ENCODE measurements around the gene OXER1. TPM values are rescaled to one million over a fixed set of nuclear protein-coding genes. Genes with fewer than 3 reads are reported as not detected.

Gene OXER1
- total RNA-seq, 2 donors from 2014 or later = 0.25 TPM; not detected in 1

GRCh38 chr2:42789751-42790150, 25.8 kb upstream of the OXER1 start:
- ATAC-seq = no peak
- no peaks in the 10 kb centered on the region for H3K9me3 ChIP-seq (ENCODE audit: control insufficient read depth, low read length, poor library complexity, severe bottlenecking)
- no peak overlapping the region for H3K27ac Mint-ChIP-seq
- H3K36me3 Mint-ChIP-seq (ENCODE audit: low read depth) = peaks cover 9% of the 10 kb centered on the region
- DNase-seq = no peak
- H3K27me3 Mint-ChIP-seq = peaks cover 70% of the 10 kb centered on the region
- no peak overlapping the region for H3K4me3 Mint-ChIP-seq
- peaks cover 12% of the 10 kb centered on the region for H3K4me1 Mint-ChIP-seq

GRCh38 chr2:42788882-42789281, 24.9 kb upstream of the OXER1 start:
- Mint-ChIP-seq H3K36me3 (ENCODE audit: low read depth) (peaks cover 9% of the 10 kb centered on the region), H3K4me3 (no peak overlapping the region), H3K4me1 (peaks cover 11% of the 10 kb centered on the region), H3K27ac (no peak overlapping the region), H3K27me3 (peaks cover 61% of the 10 kb centered on the region)
- DNase-seq (no peak), ATAC-seq (no peak)
- no peaks in the 10 kb centered on the region for H3K9me3 ChIP-seq (ENCODE audit: control insufficient read depth, low read length, poor library complexity, severe bottlenecking)

- peaks cover 57% of the 10 kb centered on the region for H3K27me3 Mint-ChIP-seq
- DNase-seq = no peak
- H3K36me3 Mint-ChIP-seq (ENCODE audit: low read depth) = peaks cover 9% of the 10 kb centered on the region
- ATAC-seq = no peak
- no peaks in the 10 kb centered on the region for H3K9me3 ChIP-seq (ENCODE audit: control insufficient read depth, low read length, poor library complexity, severe bottlenecking)
- no peak overlapping the region for H3K27ac Mint-ChIP-seq
- H3K4me1 Mint-ChIP-seq = peaks cover 7% of the 10 kb centered on the region
- no peak overlapping the region for H3K4me3 Mint-ChIP-seq
Measured at GRCh38 chr2:42788478-42788793, 24.5 kb upstream of the OXER1 start.

GRCh38 chr2:42787788-42788477, 24.0 kb upstream of the OXER1 start:
- no peaks in the 10 kb centered on the region for H3K9me3 ChIP-seq (ENCODE audit: control insufficient read depth, low read length, poor library complexity, severe bottlenecking)
- Mint-ChIP-seq H3K4me1 (peaks cover 5% of the 10 kb centered on the region), H3K4me3 (no peak overlapping the region), H3K27me3 (peaks cover 54% of the 10 kb centered on the region), H3K36me3 (ENCODE audit: low read depth) (peaks cover 9% of the 10 kb centered on the region), H3K27ac (no peak overlapping the region)
- DNase-seq = no peak
- no peak for ATAC-seq

- peaks cover 5% of the 10 kb centered on the region for H3K4me1 Mint-ChIP-seq
- H3K27ac Mint-ChIP-seq = no peak overlapping the region
- H3K36me3 Mint-ChIP-seq (ENCODE audit: low read depth) = peaks cover 9% of the 10 kb centered on the region
- H3K9me3 ChIP-seq (ENCODE audit: control insufficient read depth, low read length, poor library complexity, severe bottlenecking) = no peaks in the 10 kb centered on the region
- H3K4me3 Mint-ChIP-seq = no peak overlapping the region
- ATAC-seq (no peak), DNase-seq (no peak)
- peaks cover 60% of the 10 kb centered on the region for H3K27me3 Mint-ChIP-seq
Measured at GRCh38 chr2:42787424-42787787, 23.5 kb upstream of the OXER1 start.

GRCh38 chr2:42786561-42787345, 22.8 kb upstream of the OXER1 start:
- H3K4me3 Mint-ChIP-seq = no peak overlapping the region
- H3K9me3 ChIP-seq (ENCODE audit: control insufficient read depth, low read length, poor library complexity, severe bottlenecking) = no peaks in the 10 kb centered on the region
- H3K27ac Mint-ChIP-seq = no peak overlapping the region
- peaks cover 2% of the 10 kb centered on the region for H3K4me1 Mint-ChIP-seq
- peaks cover 56% of the 10 kb centered on the region for H3K27me3 Mint-ChIP-seq
- ATAC-seq (no peak), DNase-seq (no peak)
- peaks cover 9% of the 10 kb centered on the region for H3K36me3 Mint-ChIP-seq (ENCODE audit: low read depth)

- H3K4me1 Mint-ChIP-seq = no peaks in the 10 kb centered on the region
- no peak overlapping the region for H3K4me3 Mint-ChIP-seq
- no peaks in the 10 kb centered on the region for H3K9me3 ChIP-seq (ENCODE audit: control insufficient read depth, low read length, poor library complexity, severe bottlenecking)
- DNase-seq (no peak), ATAC-seq (no peak)
- no peaks in the 10 kb centered on the region for H3K36me3 Mint-ChIP-seq (ENCODE audit: low read depth)
- peaks cover 34% of the 10 kb centered on the region for H3K27me3 Mint-ChIP-seq
- H3K27ac Mint-ChIP-seq = no peak overlapping the region
Measured at GRCh38 chr2:42784204-42784880, 20.4 kb upstream of the OXER1 start.

GRCh38 chr2:42783511-42783910, 19.6 kb upstream of the OXER1 start:
- no peaks in the 10 kb centered on the region for H3K9me3 ChIP-seq (ENCODE audit: control insufficient read depth, low read length, poor library complexity, severe bottlenecking)
- Mint-ChIP-seq H3K27me3 (peaks cover 30% of the 10 kb centered on the region), H3K4me1 (no peaks in the 10 kb centered on the region), H3K27ac (no peak overlapping the region), H3K36me3 (ENCODE audit: low read depth) (no peaks in the 10 kb centered on the region), H3K4me3 (no peak overlapping the region)
- DNase-seq (no peak), ATAC-seq (no peak)

GRCh38 chr2:42781181-42781580, 17.2 kb upstream of the OXER1 start:
- H3K36me3 Mint-ChIP-seq (ENCODE audit: low read depth) = peaks cover 2% of the 10 kb centered on the region
- H3K9me3 ChIP-seq (ENCODE audit: control insufficient read depth, low read length, poor library complexity, severe bottlenecking) = no peaks in the 10 kb centered on the region
- H3K27me3 Mint-ChIP-seq = peaks cover 7% of the 10 kb centered on the region
- ATAC-seq = no peak
- H3K27ac Mint-ChIP-seq = no peak overlapping the region
- H3K4me3 Mint-ChIP-seq = no peak overlapping the region
- no peak for DNase-seq
- no peaks in the 10 kb centered on the region for H3K4me1 Mint-ChIP-seq

GRCh38 chr2:42777883-42778805, 14.2 kb upstream of the OXER1 start:
- H3K27ac Mint-ChIP-seq = no peak overlapping the region
- peaks cover 3% of the 10 kb centered on the region for H3K36me3 Mint-ChIP-seq (ENCODE audit: low read depth)

GRCh38 chr2:42775810-42776209, 11.9 kb upstream of the OXER1 start:
- Mint-ChIP-seq H3K4me3 (no peak overlapping the region), H3K4me1 (peaks cover 8% of the 10 kb centered on the region), H3K36me3 (ENCODE audit: low read depth) (peaks cover 3% of the 10 kb centered on the region), H3K27me3 (no peaks in the 10 kb centered on the region), H3K27ac (no peak overlapping the region)
- H3K9me3 ChIP-seq (ENCODE audit: control insufficient read depth, low read length, poor library complexity, severe bottlenecking) = no peaks in the 10 kb centered on the region
- DNase-seq (no peak), ATAC-seq (no peak)

More at GRCh38 chr2:42777883-42778805, 14.2 kb upstream of the OXER1 start:
- Mint-ChIP-seq H3K4me1 (peaks cover 6% of the 10 kb centered on the region), H3K4me3 (no peak overlapping the region), H3K27me3 (peaks cover 7% of the 10 kb centered on the region)
- ATAC-seq (no peak), DNase-seq (no peak)
- no peaks in the 10 kb centered on the region for H3K9me3 ChIP-seq (ENCODE audit: control insufficient read depth, low read length, poor library complexity, severe bottlenecking)

GRCh38 chr2:42775186-42775585, 11.3 kb upstream of the OXER1 start:
- Mint-ChIP-seq H3K36me3 (ENCODE audit: low read depth) (peaks cover 3% of the 10 kb centered on the region), H3K4me1 (peaks cover 8% of the 10 kb centered on the region), H3K27ac (no peak overlapping the region), H3K27me3 (no peaks in the 10 kb centered on the region), H3K4me3 (no peak overlapping the region)
- no peak for ATAC-seq
- no peak for DNase-seq
- H3K9me3 ChIP-seq (ENCODE audit: control insufficient read depth, low read length, poor library complexity, severe bottlenecking) = no peaks in the 10 kb centered on the region
